HEK293 (cell line): ENCODE results near the gene EIF2D.

ENCODE experiments used
- CTCF ChIA-PET: fragments of 350-600 bp; formaldehyde crosslinking; extraction: SDS; loops from one replicate; lab custom pipeline; 2021; ENCODE audit warnings: antibody characterized with exemption; lab: Yijun Ruan, JAX
- POLR2A ChIA-PET: fragments of 300-600 bp; formaldehyde crosslinking; extraction: SDS; loops from one replicate; lab custom pipeline; 2020; ENCODE audit warnings: antibody characterized with exemption, inconsistent platforms; lab: Yijun Ruan, JAX
- H3K27ac ChIP-seq: fragments of 200-500 bp; sonication (Bioruptor generic); 2 replicates; pipeline ENCODE4 v1.5.1; 2014; ENCODE audit warnings: low read depth, low read length, control low read depth, inconsistent platforms; ENCODE audit errors: extremely low read depth
- H3K36me3 ChIP-seq, 2 experiments: fragments of 200-500 bp in 1 of 2; sonication (Bioruptor generic) in 1 of 2; 1 replicate in 1 of 2; 2 replicates in 1 of 2; pipeline ENCODE4 v1.5.1; 2014 to 2017; ENCODE audit warnings: inconsistent platforms in 2 of 2, low read length in 2 of 2; ENCODE audit not compliant: control insufficient read depth in 2 of 2, insufficient read depth in 1 of 2
- H3K4me1 ChIP-seq: fragments of 200-500 bp; sonication (Bioruptor generic); 2 replicates; pipeline ENCODE4 v1.5.1; 2014; ENCODE audit warnings: mild to moderate bottlenecking, low read length, inconsistent platforms; ENCODE audit not compliant: control insufficient read depth, insufficient read depth
- H3K4me3 ChIP-seq: 2 replicates; pipeline ENCODE4 v1.5.1; 2011; ENCODE audit warnings: low read depth, mild to moderate bottlenecking, control low read depth, low read length, moderate library complexity
- H3K9me3 ChIP-seq: fragments of 200-500 bp; sonication (Bioruptor generic); 2 replicates; pipeline ENCODE4 v1.5.1; 2014; ENCODE audit warnings: low read depth, low read length, inconsistent platforms; ENCODE audit not compliant: control insufficient read depth, insufficient read depth
- BCL11A ChIP-seq: fragments of 450-650 bp; formaldehyde crosslinking; IDR thresholded peaks from 2 replicates; pipeline ENCODE4 v1.5.1; 2016; ENCODE audit warnings: low read depth, missing biosample characterization, missing genetic modification characterization
- CTCF ChIP-seq: fragments of 450-650 bp; formaldehyde crosslinking; IDR thresholded peaks from 2 replicates; pipeline ENCODE4 v1.5.1; 2016; ENCODE audit warnings: missing biosample characterization, missing genetic modification characterization
- PBX3 ChIP-seq: sonication (generic); formaldehyde crosslinking; IDR thresholded peaks from 2 replicates; pipeline ENCODE4 v1.8.1; 2022; ENCODE audit warnings: mild to moderate bottlenecking, moderate library complexity, missing genetic modification reagents
- PRDM4 ChIP-seq: fragments of 450-650 bp; formaldehyde crosslinking; IDR thresholded peaks from 2 replicates; pipeline ENCODE4 v1.5.1; 2017; ENCODE audit warnings: missing biosample characterization, missing genetic modification characterization
- SCRT2 ChIP-seq: fragments of 450-650 bp; formaldehyde crosslinking; IDR thresholded peaks from 2 replicates; pipeline ENCODE4 v1.5.1; 2016; ENCODE audit warnings: missing biosample characterization, missing genetic modification characterization
- ZBTB21 ChIP-seq: fragments of 450-650 bp; formaldehyde crosslinking; IDR thresholded peaks from 2 replicates; pipeline ENCODE4 v1.5.1; 2017; ENCODE audit warnings: missing biosample characterization, missing genetic modification characterization
- ZBTB48 ChIP-seq: fragments of 450-650 bp; formaldehyde crosslinking; IDR thresholded peaks from 2 replicates; pipeline ENCODE4 v1.5.1; 2016; ENCODE audit warnings: missing biosample characterization, missing genetic modification characterization
- ZNF112 ChIP-seq: fragments of 450-650 bp; formaldehyde crosslinking; IDR thresholded peaks from 2 replicates; pipeline ENCODE4 v1.5.0; 2017; ENCODE audit warnings: missing biosample characterization, missing genetic modification characterization
- ZNF155 ChIP-seq: fragments of 450-650 bp; formaldehyde crosslinking; IDR thresholded peaks from 2 replicates; pipeline ENCODE4 v1.5.1; 2016; ENCODE audit warnings: missing biosample characterization, missing genetic modification characterization
- ZNF2 ChIP-seq: fragments of 450-650 bp; formaldehyde crosslinking; IDR thresholded peaks from 2 replicates; pipeline ENCODE4 v1.5.1; 2016; ENCODE audit warnings: missing biosample characterization, missing genetic modification characterization
- ZNF362 ChIP-seq: fragments of 450-650 bp; formaldehyde crosslinking; IDR thresholded peaks from 2 replicates; pipeline ENCODE4 v1.5.1; 2016; ENCODE audit warnings: missing biosample characterization, missing genetic modification characterization
- ZNF394 ChIP-seq: fragments of 450-650 bp; formaldehyde crosslinking; IDR thresholded peaks from 2 replicates; pipeline ENCODE4 v1.5.1; 2016; ENCODE audit warnings: missing biosample characterization, missing genetic modification characterization, mild to moderate bottlenecking, moderate library complexity, borderline replicate concordance
- ZNF398 ChIP-seq: fragments of 450-650 bp; formaldehyde crosslinking; IDR thresholded peaks from 2 replicates; pipeline ENCODE4 v1.5.1; 2017; ENCODE audit warnings: missing biosample characterization, missing genetic modification characterization
- ZNF423 ChIP-seq: fragments of 450-650 bp; formaldehyde crosslinking; IDR thresholded peaks from 2 replicates; pipeline ENCODE4 v1.5.1; 2016; ENCODE audit warnings: missing biosample characterization, missing genetic modification characterization
- ZNF501 ChIP-seq: fragments of 450-650 bp; formaldehyde crosslinking; IDR thresholded peaks from 2 replicates; pipeline ENCODE4 v1.5.1; 2016; ENCODE audit warnings: missing biosample characterization, missing genetic modification characterization
- ZNF571 ChIP-seq: fragments of 450-650 bp; formaldehyde crosslinking; IDR thresholded peaks from 2 replicates; pipeline ENCODE4 v1.5.0; 2017; ENCODE audit warnings: missing biosample characterization, missing genetic modification characterization
- ZNF654 ChIP-seq: fragments of 450-650 bp; formaldehyde crosslinking; IDR thresholded peaks from 2 replicates; pipeline ENCODE4 v1.5.1; 2016; ENCODE audit warnings: low read depth, missing biosample characterization, missing genetic modification characterization
- ZNF692 ChIP-seq: fragments of 450-650 bp; formaldehyde crosslinking; IDR thresholded peaks from 2 replicates; pipeline ENCODE4 v1.5.1; 2016; ENCODE audit warnings: missing biosample characterization, missing genetic modification characterization
- ZNF777 ChIP-seq: fragments of 450-650 bp; formaldehyde crosslinking; IDR thresholded peaks from 2 replicates; pipeline ENCODE4 v1.5.1; 2017; ENCODE audit warnings: missing biosample characterization, missing genetic modification characterization, borderline replicate concordance
- ZSCAN16 ChIP-seq: fragments of 450-650 bp; formaldehyde crosslinking; IDR thresholded peaks from 2 replicates; pipeline ENCODE4 v1.5.1; 2016; ENCODE audit warnings: missing biosample characterization, missing genetic modification characterization

Gene EIF2D

GRCh38 chr1:206609229-206609991 lies 2.9 kb downstream of the EIF2D start (continued):
- no peak for TF ChIP-seq ZNF692 (tag by site-specific recombination)
- TF ChIP-seq ZNF398: no peak
- TF ChIP-seq BCL11A (tag by site-specific recombination): no peak

- Histone ChIP-seq H3K27ac (no peak overlapping the region), H3K4me1 (no peaks in the 10 kb centered on the region), H3K9me3 (no peaks in the 10 kb centered on the region), H3K36me3 (peaks cover 11 to 65% of the 10 kb centered on the region in 2 experiments), H3K4me3 (no peak overlapping the region)
- POLR2A ChIA-PET: no interaction called here
- TF ChIP-seq ZSCAN16 (tag by site-specific recombination) (no peak), ZNF2 (peak; percentile 58; the same call in 1 of the 2 replicates), ZNF362 (peak; percentile 53), ZNF423 (tag by site-specific recombination) (no peak), SCRT2 (tag by site-specific recombination) (no peak), PBX3 (CRISPR knock-in tag) (no peak), CTCF (tag by site-specific recombination) (peak; percentile 63; the same call in 1 of the 2 replicates), ZNF112 (tag by site-specific recombination) (no peak), ZNF155 (tag by site-specific recombination) (no peak), ZNF394 (tag by site-specific recombination) (no peak), ZBTB48 (tag by site-specific recombination) (no peak), ZNF777 (tag by site-specific recombination) (no peak), ZNF501 (no peak), ZNF654 (tag by site-specific recombination) (peak; percentile 60), PRDM4 (tag by site-specific recombination) (no peak), ZBTB21 (tag by site-specific recombination) (no peak), ZNF571 (tag by site-specific recombination) (no peak)
- CTCF ChIA-PET: interaction anchor here (0.7 to 4.4 kb wide), 11 partner anchors 20 to 472 kb away, joined by 3 to 61 read pairs (median 4); partner anchors contain the start of gene DYRK3
These were observed 4.1 kb downstream of the EIF2D start for GRCh38 chr1:206608108-206608698.
